ENCODE results near the gene ADPRHL1.

GRCh38 chr13:113406321-113407102 is 46.8 kb downstream of the ADPRHL1 start:
- no peak for TF ChIP-seq CTCF (conservative IDR thresholded peaks at IDR 0.05; ENCODE audit: low read depth, low read length)
- TF ChIP-seq EZH2 (IDR thresholded peaks at IDR 0.05; ENCODE audit: borderline replicate concordance, low read depth, low read length, poor library complexity, severe bottlenecking) = no peak
